ENCODE results near the gene CACNA1H.
"Not testable (repeated sequence)": the region's sequence is repeated elsewhere in the genome, so short reads cannot be mapped to it uniquely, and the experiment has no call there.

CACNA1H gene

GRCh38 chr16:1190789-1191188, 37.9 kb downstream of the CACNA1H start:
- not testable (repeated sequence) for DNase-seq (ENCODE audit: low read depth in 2 of 2, low spot score in 1 of 2)

GRCh38 chr16:1192384-1193073, 39.6 kb downstream of the CACNA1H start:
- no peak for DNase-seq (ENCODE audit: low read depth in 2 of 2, low spot score in 1 of 2)

- DNase-seq (ENCODE audit: low read depth in 2 of 2, low spot score in 1 of 2) = no peak
These were observed 40.4 kb downstream of the CACNA1H start for GRCh38 chr16:1193143-1193824.

GRCh38 chr16:1193825-1194581, 41.1 kb downstream of the CACNA1H start:
- no peak for DNase-seq (ENCODE audit: low read depth in 2 of 2, low spot score in 1 of 2)

- no peak for DNase-seq (ENCODE audit: low read depth in 2 of 2, low spot score in 1 of 2)
These were observed 41.9 kb downstream of the CACNA1H start for GRCh38 chr16:1194665-1195392.

- no peak for DNase-seq (ENCODE audit: low read depth in 2 of 2, low spot score in 1 of 2)
These were observed 42.4 kb downstream of the CACNA1H start for GRCh38 chr16:1195393-1195666.

GRCh38 chr16:1196494-1196893, 43.6 kb downstream of the CACNA1H start:
- DNase-seq (ENCODE audit: low read depth in 2 of 2, low spot score in 1 of 2) = no peak

GRCh38 chr16:1197237-1197866, 44.4 kb downstream of the CACNA1H start:
- DNase-seq (ENCODE audit: low read depth in 2 of 2, low spot score in 1 of 2) = no peak

- no peak for DNase-seq (ENCODE audit: low read depth in 2 of 2, low spot score in 1 of 2)
These were observed 45.3 kb downstream of the CACNA1H start for GRCh38 chr16:1198194-1198593.

GRCh38 chr16:1198671-1199346, 45.9 kb downstream of the CACNA1H start:
- not testable (repeated sequence) for DNase-seq (ENCODE audit: low read depth in 2 of 2, low spot score in 1 of 2)

GRCh38 chr16:1199347-1200013, 46.6 kb downstream of the CACNA1H start:
- no peak for DNase-seq (ENCODE audit: low read depth in 2 of 2, low spot score in 1 of 2)

- no peak for DNase-seq (ENCODE audit: low read depth in 2 of 2, low spot score in 1 of 2)
These were observed 47.2 kb downstream of the CACNA1H start for GRCh38 chr16:1200014-1200627.

GRCh38 chr16:1201444-1201843, 48.5 kb downstream of the CACNA1H start:
- no peak for DNase-seq (ENCODE audit: low read depth in 2 of 2, low spot score in 1 of 2)

GRCh38 chr16:1202274-1202673, 49.4 kb downstream of the CACNA1H start:
- DNase-seq (ENCODE audit: low read depth in 2 of 2, low spot score in 1 of 2) = no peak

GRCh38 chr16:1204933-1205332, 52.0 kb downstream of the CACNA1H start:
- no peak for DNase-seq (ENCODE audit: low read depth in 2 of 2, low spot score in 1 of 2)

GRCh38 chr16:1206326-1206725, 53.4 kb downstream of the CACNA1H start:
- DNase-seq (ENCODE audit: low read depth in 2 of 2, low spot score in 1 of 2) = no peak

GRCh38 chr16:1206786-1207185, 53.9 kb downstream of the CACNA1H start:
- DNase-seq (ENCODE audit: low read depth in 2 of 2, low spot score in 1 of 2) = no peak

- DNase-seq (ENCODE audit: low read depth in 2 of 2, low spot score in 1 of 2) = no peak
These were observed 55.4 kb downstream of the CACNA1H start for GRCh38 chr16:1208239-1208830.

GRCh38 chr16:1209081-1209480, 56.2 kb downstream of the CACNA1H start:
- DNase-seq (ENCODE audit: low read depth in 2 of 2, low spot score in 1 of 2) = no peak

All from stimulated activated CD8-positive, alpha-beta memory T cell treated with anti-CD3 and anti-CD28 coated beads, Interleukin-4, amount 100 ng/mL, for 4 hours (primary cell).